Lower leg skin (tissue), 4 donors: ENCODE measurements around the gene EVI5L. TPM values are rescaled to one million over a fixed set of nuclear protein-coding genes. Genes with fewer than 3 reads are reported as not detected.

Experiments used
- DNase-seq, 2 donors: peaks; one replicate each; pipeline ENCODE4 v3.0.0-alpha.2; 2019; ENCODE audit warnings: low spot score in 2 of 2
- H3K4me3 ChIP-seq: fragments of 200-600 bp; sonication (generic); 2 replicates; pipeline ENCODE4 v1.5.1; 2017; ENCODE audit warnings: mild to moderate bottlenecking, low read depth; ENCODE audit not compliant: poor library complexity, severe bottlenecking
- POLR2A ChIP-seq, 2 donors: fragments of 450-650 bp; IDR thresholded peaks; one replicate each; pipeline ENCODE4 v1.6.1; 2016 to 2017; ENCODE audit warnings: antibody characterized with exemption in 2 of 2, mild to moderate bottlenecking in 1 of 2, moderate library complexity in 1 of 2
- WGBS, 2 donors: methylation state at CpG; one replicate each; pipeline ENCODE4 v1.1.5; 2018; 5-methylcytosine and 5-hydroxymethylcytosine counted together
- intact Hi-C: fragments of 100-400 bp; cut with DNase I; formaldehyde crosslinking; loops from one replicate; pipeline ENCODE4 v1.15.0; 2023; ENCODE audit warnings: low total_unique reads
- total RNA-seq, 4 donors: library from RNA; depleted of rRNA; stranded (reverse); fragments of >200 nt; gene quantifications; one replicate each; pipeline ENCODE4 v1.1.0, GENCODE V29; 2016
- TF ChIP-seq, protein P1 (sequence below), 3 donors: fragments of 450-650 bp; IDR thresholded peaks; one replicate each; pipeline ENCODE4 v1.5.1; 2016; ENCODE audit warnings: antibody characterized with exemption in 3 of 3, mild to moderate bottlenecking in 3 of 3, moderate library complexity in 2 of 3

Gene EVI5L
- total RNA-seq, 4 donors from 2014 or later: 16.2 to 23.3 (median 20.0) TPM

DNA sequence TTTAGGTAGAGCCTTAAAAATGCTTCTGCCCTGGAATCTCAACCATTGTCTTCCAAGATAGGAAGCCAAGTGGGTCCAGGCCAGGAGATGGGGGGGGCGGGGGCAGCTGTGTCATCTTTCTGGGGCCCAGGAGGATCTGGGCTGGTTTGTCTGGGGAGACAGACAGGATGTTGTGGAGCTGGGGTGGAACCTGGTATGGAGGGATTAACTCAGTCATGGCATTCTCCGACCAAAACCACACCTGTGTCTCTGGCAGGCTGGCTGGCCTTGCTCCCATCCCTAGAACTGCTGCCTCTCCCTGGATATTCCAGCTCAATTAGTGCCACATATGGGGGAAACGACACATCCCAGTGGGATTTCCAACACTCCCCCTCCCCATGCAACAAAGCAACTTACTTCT, 70.9 kb downstream of the EVI5L start:
- DNase-seq: peak in 1 of 2 donors; percentile 45
- whole genome bisulfite sequencing, 2 donors: 27 to 50% methylated on average over 3 of the region's 3 CpGs
- intact Hi-C loops: no loop called here
- TF ChIP-seq, protein P1, sequence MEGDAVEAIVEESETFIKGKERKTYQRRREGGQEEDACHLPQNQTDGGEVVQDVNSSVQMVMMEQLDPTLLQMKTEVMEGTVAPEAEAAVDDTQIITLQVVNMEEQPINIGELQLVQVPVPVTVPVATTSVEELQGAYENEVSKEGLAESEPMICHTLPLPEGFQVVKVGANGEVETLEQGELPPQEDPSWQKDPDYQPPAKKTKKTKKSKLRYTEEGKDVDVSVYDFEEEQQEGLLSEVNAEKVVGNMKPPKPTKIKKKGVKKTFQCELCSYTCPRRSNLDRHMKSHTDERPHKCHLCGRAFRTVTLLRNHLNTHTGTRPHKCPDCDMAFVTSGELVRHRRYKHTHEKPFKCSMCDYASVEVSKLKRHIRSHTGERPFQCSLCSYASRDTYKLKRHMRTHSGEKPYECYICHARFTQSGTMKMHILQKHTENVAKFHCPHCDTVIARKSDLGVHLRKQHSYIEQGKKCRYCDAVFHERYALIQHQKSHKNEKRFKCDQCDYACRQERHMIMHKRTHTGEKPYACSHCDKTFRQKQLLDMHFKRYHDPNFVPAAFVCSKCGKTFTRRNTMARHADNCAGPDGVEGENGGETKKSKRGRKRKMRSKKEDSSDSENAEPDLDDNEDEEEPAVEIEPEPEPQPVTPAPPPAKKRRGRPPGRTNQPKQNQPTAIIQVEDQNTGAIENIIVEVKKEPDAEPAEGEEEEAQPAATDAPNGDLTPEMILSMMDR (IDR thresholded peaks at IDR 0.05): no peak
- no peak for TF ChIP-seq POLR2A (IDR thresholded peaks at IDR 0.05)
- H3K4me3 ChIP-seq: no peak overlapping the region

DNA sequence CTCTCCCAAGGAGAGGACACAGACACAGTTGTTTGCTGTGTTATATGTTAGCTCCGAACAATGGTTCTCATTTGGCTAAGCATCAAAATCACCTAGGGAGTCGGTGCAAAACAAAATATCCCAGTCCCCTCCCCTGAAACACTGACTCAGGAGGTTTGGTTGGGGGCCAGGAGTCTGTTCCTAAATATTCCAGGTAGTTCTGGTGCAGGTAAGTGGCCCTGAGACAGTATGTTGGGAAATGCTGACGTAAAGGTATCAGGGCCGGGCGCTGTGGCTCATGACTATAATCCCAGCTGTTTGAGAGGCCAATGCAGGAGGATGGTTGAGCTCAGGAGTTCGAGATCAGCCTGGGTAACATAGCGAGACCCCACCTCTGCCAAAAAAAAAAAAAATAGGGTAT, 71.3 kb downstream of the EVI5L start:
- WGBS, 2 donors: 61 to 63% methylated on average over 7 of the region's 7 CpGs
- H3K4me3 ChIP-seq: no peak overlapping the region
- TF ChIP-seq POLR2A (IDR thresholded peaks at IDR 0.05): no peak
- TF ChIP-seq, protein P1 (IDR thresholded peaks at IDR 0.05): no peak
- intact Hi-C loops: no loop called here
- peak; percentile 72 to 86 for DNase-seq

DNA sequence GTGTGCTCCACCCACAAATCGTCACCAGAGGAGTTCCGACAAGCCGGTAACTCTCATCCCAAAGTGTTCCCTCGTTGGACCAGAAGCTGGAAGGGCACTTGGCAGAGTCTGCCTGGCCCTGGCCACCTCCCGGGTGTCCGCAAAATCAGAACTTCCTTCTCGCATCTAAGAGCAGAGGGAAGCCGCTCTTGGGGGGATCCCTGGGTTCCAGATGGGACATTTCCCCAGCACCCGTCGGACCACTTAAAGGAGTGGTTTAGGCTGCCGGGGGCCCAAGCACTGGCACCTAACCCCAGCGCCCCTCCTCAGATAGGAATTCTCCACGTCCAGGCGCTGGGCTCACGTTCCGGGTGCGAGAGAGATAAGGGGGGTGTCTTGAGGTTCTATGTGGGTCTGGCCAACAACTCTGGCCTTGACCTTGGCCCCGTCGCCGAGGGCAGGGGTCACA, 72.8 kb downstream of the EVI5L start:
- H3K4me3 ChIP-seq: peak overlapping the region; percentile 24
- intact Hi-C loops: no loop called here
- DNase-seq: no peak
- TF ChIP-seq POLR2A (IDR thresholded peaks at IDR 0.05): no peak
- WGBS, 2 donors: 7% methylated on average over 18 to 19 of the region's 20 CpGs

DNA sequence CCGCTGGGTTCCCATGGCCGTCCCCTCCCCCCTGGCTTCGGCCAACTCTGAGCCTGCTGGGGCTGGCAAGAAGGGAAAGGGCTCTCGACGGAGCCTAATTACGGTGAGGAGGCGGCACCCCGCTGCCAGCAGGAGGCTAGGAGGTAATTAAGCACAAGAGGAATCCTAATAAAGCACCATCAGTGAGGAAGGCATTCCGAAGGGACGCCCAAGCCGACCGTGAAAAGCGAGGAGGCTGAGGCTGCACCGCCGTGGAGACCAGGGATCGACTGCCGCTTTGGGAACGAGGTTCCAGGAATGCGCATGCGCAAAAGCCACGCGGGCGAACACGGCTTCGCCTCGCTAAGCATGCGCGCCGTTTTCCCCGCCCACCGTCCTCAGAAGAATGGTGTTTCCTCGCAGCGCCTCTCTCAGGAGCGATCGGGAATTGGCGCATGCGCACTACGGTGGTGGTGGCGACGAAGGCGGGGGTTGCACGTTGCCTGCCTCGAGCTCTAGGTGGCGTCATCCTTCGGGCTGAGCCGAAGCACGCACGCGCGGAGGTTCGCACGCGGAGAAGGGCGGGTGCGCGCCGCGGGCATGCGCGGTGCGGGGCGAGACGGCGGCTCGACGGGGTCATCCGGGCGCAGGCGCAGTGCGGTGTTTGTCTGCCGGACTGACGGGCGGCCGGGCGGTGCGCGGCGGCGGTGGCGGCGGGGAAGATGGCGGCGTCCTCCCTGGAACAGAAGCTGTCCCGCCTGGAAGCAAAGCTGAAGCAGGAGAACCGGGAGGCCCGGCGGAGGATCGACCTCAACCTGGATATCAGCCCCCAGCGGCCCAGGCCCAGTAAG, 73.4 kb downstream of the EVI5L start, which contains the start of gene MAP2K7:
Gene MAP2K7 (plus strand): TSS at position 634 of the 830 bp plus-strand sequence. CDS start 68 bp downstream, at position 702.
- TF ChIP-seq POLR2A (IDR thresholded peaks at IDR 0.05): peak in 1 of 2 donors; percentile 62
- TF ChIP-seq, protein P1 (IDR thresholded peaks at IDR 0.05): no peak
- H3K4me3 ChIP-seq: peak within 1 kb of the TSS; percentile 76
- intact Hi-C loops: no loop called here
- peak; percentile 99 to 100 for DNase-seq
- WGBS, 2 donors: 0 to 2% methylated on average over 52 to 57 of the region's 89 CpGs

DNA sequence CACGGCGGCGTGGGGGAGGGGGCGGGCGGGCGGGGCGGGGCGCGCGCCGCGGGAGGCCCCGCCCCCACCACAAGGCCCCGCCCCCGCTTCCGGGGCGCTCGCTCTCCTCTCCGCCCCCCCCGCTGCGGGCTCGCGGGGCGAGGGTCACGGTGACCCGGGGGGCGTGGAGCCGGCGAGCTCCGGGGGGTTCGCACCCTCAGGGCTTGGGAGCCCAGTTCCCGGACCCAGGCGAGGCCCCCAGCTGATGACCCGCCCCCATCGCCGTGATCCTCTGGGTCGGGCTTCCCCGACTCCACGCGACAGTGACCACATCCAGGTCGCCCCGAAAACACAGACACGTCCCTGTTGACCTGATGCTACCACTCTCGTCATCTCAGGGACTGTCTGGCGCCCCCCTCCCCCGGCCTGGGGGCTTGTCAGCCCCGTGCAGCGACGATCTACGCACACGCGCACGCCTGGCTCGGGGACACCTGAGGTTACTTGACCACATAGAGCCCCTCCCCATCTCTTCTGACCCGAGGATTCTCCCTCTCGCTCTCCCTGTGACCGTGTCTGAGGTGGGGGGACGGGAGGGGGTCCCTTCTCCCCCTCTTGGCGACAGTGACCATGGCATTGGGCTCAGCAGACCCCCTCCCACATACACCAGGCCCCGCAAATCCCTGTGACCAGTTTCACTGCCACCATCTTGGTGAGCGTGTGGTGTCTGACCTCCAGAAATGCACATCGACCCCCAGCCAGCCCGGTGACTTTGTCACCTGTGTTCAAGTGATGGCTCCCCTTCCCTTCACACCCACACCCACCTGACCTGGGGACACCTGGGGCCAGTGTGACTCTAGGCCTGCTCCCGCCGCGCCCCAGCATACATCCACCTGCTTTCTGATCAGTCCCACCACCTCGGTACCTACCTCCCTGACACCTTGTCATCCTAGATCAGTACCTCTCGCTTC, 74.3 kb downstream of the EVI5L start:
- intact Hi-C loops: no loop called here

More for the DNA sequence above, 74.3 kb downstream of the EVI5L start:
- DNase-seq: peak in 1 of 2 donors; percentile 55
- 15 to 29% methylated on average over 20 to 36 of the region's 68 CpGs for WGBS, 2 donors
- peak overlapping the region; percentile 76 for H3K4me3 ChIP-seq
- TF ChIP-seq, protein P1 (IDR thresholded peaks at IDR 0.05): no peak
- no peak for TF ChIP-seq POLR2A (IDR thresholded peaks at IDR 0.05)
